NCI-H774 (cell line): ENCODE results near the gene C10orf105.

ENCODE experiments used
- DNase-seq: peaks from one replicate; lab custom pipeline; 2025; lab: John Stamatoyannopoulos, UW

The C10orf105 gene

GRCh38 chr10:71737001-71737833, 17.6 kb upstream of the C10orf105 start:
- no peak for DNase-seq

GRCh38 chr10:71736570-71736952, 17.0 kb upstream of the C10orf105 start:
- no peak for DNase-seq

GRCh38 chr10:71735709-71736569, 16.4 kb upstream of the C10orf105 start:
- no peak for DNase-seq

GRCh38 chr10:71734797-71735196, 15.2 kb upstream of the C10orf105 start:
- DNase-seq = no peak

- no peak for DNase-seq
Measured at GRCh38 chr10:71731791-71732190, 12.2 kb upstream of the C10orf105 start.

GRCh38 chr10:71729161-71729636, 9.6 kb upstream of the C10orf105 start:
- DNase-seq = no peak

GRCh38 chr10:71727738-71728737, 8.5 kb upstream of the C10orf105 start:
- DNase-seq = no peak

GRCh38 chr10:71727105-71727737, 7.6 kb upstream of the C10orf105 start:
- DNase-seq = no peak

GRCh38 chr10:71726580-71727104, 7.1 kb upstream of the C10orf105 start:
- DNase-seq = no peak

- no peak for DNase-seq
Measured at GRCh38 chr10:71725998-71726579, 6.5 kb upstream of the C10orf105 start.

- no peak for DNase-seq
Measured at GRCh38 chr10:71725249-71725648, 5.7 kb upstream of the C10orf105 start.

GRCh38 chr10:71724539-71724938, 5.0 kb upstream of the C10orf105 start:
- DNase-seq = no peak

GRCh38 chr10:71723311-71723710, 3.7 kb upstream of the C10orf105 start:
- no peak for DNase-seq

GRCh38 chr10:71722849-71723248, 3.3 kb upstream of the C10orf105 start:
- no peak for DNase-seq

- DNase-seq = no peak
Measured at GRCh38 chr10:71721313-71721712, 1.7 kb upstream of the C10orf105 start.

GRCh38 chr10:71720288-71720687, 710 bp upstream of the C10orf105 start:
- DNase-seq = no peak

GRCh38 chr10:71719042-71719441, 536 bp downstream of the C10orf105 start:
- no peak for DNase-seq

- no peak for DNase-seq
Measured at GRCh38 chr10:71718165-71718698, 1.3 kb downstream of the C10orf105 start.

GRCh38 chr10:71717551-71717951, 2.0 kb downstream of the C10orf105 start:
- DNase-seq = no peak

GRCh38 chr10:71717056-71717455, 2.5 kb downstream of the C10orf105 start:
- no peak for DNase-seq
